Activated CD4-positive, alpha-beta T cell treated with anti-CD3 and anti-CD28 coated beads, Interleukin-2, amount 10 ng/mL, durations not matched to agents 7 days and 5 days (primary cell): ENCODE data around the gene PRRT4. TPM values are rescaled to one million over a fixed set of nuclear protein-coding genes. Genes with fewer than 3 reads are reported as not detected.
A peak's percentile ranks its signal among the peaks of the same experiment; 100 is the strongest.

Experiments
- CTCF ChIA-PET: fragments of 350-600 bp; sonication (Branson Sonifier 250); formaldehyde crosslinking; loops from one replicate; lab custom pipeline; 2021; ENCODE audit warnings: antibody characterized with exemption; lab: Charles Lee
- POLR2A ChIA-PET: fragments of 350-600 bp; sonication (Branson Sonifier 250); formaldehyde crosslinking; loops from one replicate; lab custom pipeline; 2021; ENCODE audit warnings: antibody characterized with exemption; lab: Charles Lee
- DNase-seq: peaks from one replicate; pipeline ENCODE4 v3.0.0-alpha.2; 2020
- H3K27ac Mint-ChIP-seq: one replicate; pipeline ENCODE4 v1.8.0; 2021; ENCODE audit warnings: mild to moderate bottlenecking, moderate library complexity, mixed read lengths
- H3K27me3 Mint-ChIP-seq: one replicate; pipeline ENCODE4 v1.8.0; 2021; ENCODE audit warnings: mixed read lengths
- H3K36me3 Mint-ChIP-seq: one replicate; pipeline ENCODE4 v1.8.0; 2021; ENCODE audit warnings: low read depth, mixed read lengths
- H3K4me1 Mint-ChIP-seq: one replicate; pipeline ENCODE4 v1.8.0; 2021; ENCODE audit warnings: mixed read lengths
- H3K4me3 Mint-ChIP-seq: one replicate; pipeline ENCODE4 v1.8.0; 2021; ENCODE audit warnings: mild to moderate bottlenecking, moderate library complexity, mixed read lengths
- H3K9me3 Mint-ChIP-seq: one replicate; pipeline ENCODE4 v1.8.0; 2021; ENCODE audit warnings: mixed read lengths
- total RNA-seq, 2 experiments: library from RNA; stranded (reverse); gene quantifications; one replicate each; pipeline ENCODE4 v1.2.3, GENCODE V29; 2021

The PRRT4 gene
- total RNA-seq, 2 experiments from 2014 or later = 0.21 to 0.25 TPM

DNA sequence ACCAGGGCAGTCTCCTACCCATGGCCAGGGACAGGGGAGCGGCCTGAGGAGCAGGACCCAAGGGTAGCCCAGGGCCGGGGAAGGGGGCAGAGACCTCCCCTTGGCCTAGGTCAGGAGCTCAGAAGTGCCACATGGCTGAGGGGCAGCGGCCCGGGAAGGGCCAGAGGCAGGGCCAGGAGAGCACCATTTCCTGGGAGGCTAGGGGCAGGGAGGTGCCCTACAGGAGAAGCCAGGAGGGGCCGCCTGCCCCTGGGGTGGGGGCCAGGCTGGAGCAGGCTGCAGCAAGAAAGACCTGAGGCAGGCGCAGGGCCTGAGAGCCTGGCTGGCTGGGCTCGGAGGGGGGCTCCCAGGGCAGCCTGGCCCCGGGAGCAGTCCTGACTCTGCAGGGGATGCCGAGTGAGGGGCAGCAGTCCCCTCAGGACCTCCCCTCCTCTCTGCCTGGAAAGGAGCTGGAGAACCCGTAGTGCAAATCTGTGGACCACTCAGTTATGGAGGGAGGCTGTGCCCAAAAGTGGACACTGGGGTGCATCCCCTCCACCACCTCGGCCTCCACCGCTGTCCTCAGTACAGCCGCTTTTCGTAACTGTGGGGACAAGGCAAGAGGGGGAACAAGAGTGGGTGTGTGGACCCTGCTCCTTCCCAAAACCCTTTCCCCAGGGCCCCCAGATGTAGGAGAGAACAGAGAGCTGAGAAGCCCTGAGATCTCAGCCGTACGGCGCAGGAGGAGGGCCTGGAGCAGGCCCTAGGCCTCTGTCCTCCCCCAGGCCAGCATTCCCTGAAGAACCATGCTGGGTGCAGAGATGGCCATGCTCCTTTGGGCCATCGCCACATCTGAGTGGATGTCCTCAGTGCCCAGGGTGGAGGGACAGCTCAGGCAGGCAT is 31.2 kb upstream of the PRRT4 start:
- H3K36me3 Mint-ChIP-seq = peaks cover 11% of the 10 kb centered on the region
- no peak overlapping the region for H3K4me3 Mint-ChIP-seq
- no peaks in the 10 kb centered on the region for H3K4me1 Mint-ChIP-seq
- ChIA-PET CTCF (interaction anchor here (0.7 kb wide), 1 partner anchor 46 kb away, joined by 3 read pairs; no protein-coding TSS in a partner anchor), POLR2A (no interaction called here)
- H3K9me3 Mint-ChIP-seq = no peaks in the 10 kb centered on the region
- DNase-seq = no peak
- H3K27me3 Mint-ChIP-seq = no peaks in the 10 kb centered on the region
- no peak overlapping the region for H3K27ac Mint-ChIP-seq

DNA sequence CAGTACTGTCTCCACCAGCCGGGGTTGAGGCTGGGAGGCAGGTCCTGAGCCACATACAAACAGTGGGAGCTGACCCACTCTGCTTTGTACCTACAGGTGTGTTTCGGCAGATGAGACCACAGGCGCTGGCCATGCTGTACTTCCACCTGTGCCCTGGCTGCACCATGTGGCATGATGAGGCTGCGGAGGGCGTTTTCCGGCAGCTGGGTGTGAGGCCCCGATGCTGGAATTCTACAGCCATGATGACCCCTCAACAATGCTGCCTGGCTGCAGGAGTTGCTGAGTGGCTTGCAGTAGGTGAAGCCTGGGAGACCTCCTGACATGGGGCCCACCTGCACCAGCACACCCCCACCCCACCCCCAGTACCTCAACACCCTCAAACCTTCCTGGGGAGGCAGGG is 30.3 kb upstream of the PRRT4 start:
- no peak for DNase-seq
- no peaks in the 10 kb centered on the region for H3K4me1 Mint-ChIP-seq
- H3K9me3 Mint-ChIP-seq = no peaks in the 10 kb centered on the region
- H3K27me3 Mint-ChIP-seq = no peaks in the 10 kb centered on the region
- ChIA-PET POLR2A (no interaction called here), CTCF (interaction anchor here (1.3 to 1.4 kb wide), 2 partner anchors 11 to 44 kb away, joined by 7 to 8 read pairs; no protein-coding TSS in a partner anchor)
- no peak overlapping the region for H3K4me3 Mint-ChIP-seq
- no peak overlapping the region for H3K27ac Mint-ChIP-seq
- peaks cover 3% of the 10 kb centered on the region for H3K36me3 Mint-ChIP-seq

- POLR2A ChIA-PET = no interaction called here
- no peak overlapping the region for H3K4me3 Mint-ChIP-seq
- H3K36me3 Mint-ChIP-seq = no peaks in the 10 kb centered on the region
- CTCF ChIA-PET = interaction anchor here (0.5 to 1.8 kb wide), 5 partner anchors 10 to 191 kb away, joined by 3 to 8 read pairs (median 5); no protein-coding TSS in a partner anchor
- H3K9me3 Mint-ChIP-seq = no peaks in the 10 kb centered on the region
- H3K27me3 Mint-ChIP-seq = no peaks in the 10 kb centered on the region
- no peak for DNase-seq
- H3K4me1 Mint-ChIP-seq = no peaks in the 10 kb centered on the region
- no peak overlapping the region for H3K27ac Mint-ChIP-seq
Measured at GRCh38 chr7:128390871-128391565, 29.5 kb upstream of the PRRT4 start.

GRCh38 chr7:128389618-128390329 is 28.3 kb upstream of the PRRT4 start:
- H3K4me3 Mint-ChIP-seq = no peak overlapping the region
- peak overlapping the region; percentile 9 for H3K27ac Mint-ChIP-seq
- no peaks in the 10 kb centered on the region for H3K36me3 Mint-ChIP-seq
- no peaks in the 10 kb centered on the region for H3K9me3 Mint-ChIP-seq
- peaks cover 2% of the 10 kb centered on the region for H3K4me1 Mint-ChIP-seq
- ChIA-PET CTCF (interaction anchor here (0.6 to 4.3 kb wide), 8 partner anchors 8 to 1779 kb away, joined by 3 to 34 read pairs (median 4); no protein-coding TSS in a partner anchor), POLR2A (no interaction called here)
- H3K27me3 Mint-ChIP-seq = no peaks in the 10 kb centered on the region
- no peak for DNase-seq

DNA sequence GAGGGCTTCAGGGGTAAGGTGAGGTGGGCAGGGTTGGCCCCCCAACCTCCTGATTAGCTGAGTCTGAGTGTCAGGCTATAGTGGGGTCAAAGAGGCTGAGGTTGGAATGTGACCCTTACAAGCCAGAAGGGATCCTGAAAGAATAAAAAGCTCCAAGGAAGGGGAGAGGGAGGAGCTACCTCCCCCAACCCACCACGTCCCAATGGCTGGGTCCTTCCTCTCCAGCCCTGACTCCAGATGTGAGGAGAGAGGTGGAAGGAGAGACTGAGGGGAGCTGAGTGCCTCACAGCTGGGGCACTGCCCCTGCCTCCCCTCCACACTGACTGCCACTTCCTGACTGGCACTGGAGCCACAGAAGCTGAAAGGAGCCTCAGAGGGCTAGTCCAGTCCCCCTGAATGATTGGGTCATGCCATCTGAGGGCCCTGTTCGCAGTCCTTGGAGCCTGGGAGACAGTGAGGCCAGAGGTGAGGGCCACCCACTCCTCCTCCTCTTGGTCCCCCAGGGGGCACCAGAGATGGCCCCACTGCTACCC is 27.7 kb upstream of the PRRT4 start:
- Mint-ChIP-seq H3K36me3 (no peaks in the 10 kb centered on the region), H3K4me3 (no peak overlapping the region), H3K9me3 (no peaks in the 10 kb centered on the region), H3K27ac (no peak overlapping the region), H3K4me1 (peaks cover 2% of the 10 kb centered on the region), H3K27me3 (no peaks in the 10 kb centered on the region)
- ChIA-PET CTCF (interaction anchor here (1.1 to 4.3 kb wide), 7 partner anchors 8 to 72 kb away, joined by 3 to 34 read pairs (median 5); partner anchors contain the start of gene RBM28), POLR2A (no interaction called here)
- no peak for DNase-seq

GRCh38 chr7:128388145-128388485 is 26.6 kb upstream of the PRRT4 start:
- H3K4me3 Mint-ChIP-seq = no peak overlapping the region
- no peaks in the 10 kb centered on the region for H3K9me3 Mint-ChIP-seq
- no peak overlapping the region for H3K27ac Mint-ChIP-seq
- ChIA-PET CTCF (interaction anchor here (0.6 to 4.3 kb wide), 14 partner anchors 7 to 253 kb away, joined by 3 to 34 read pairs (median 4); partner anchors contain the start of gene RBM28), POLR2A (no interaction called here)
- H3K36me3 Mint-ChIP-seq = no peaks in the 10 kb centered on the region
- H3K4me1 Mint-ChIP-seq = peaks cover 2% of the 10 kb centered on the region
- DNase-seq = no peak
- H3K27me3 Mint-ChIP-seq = no peaks in the 10 kb centered on the region

GRCh38 chr7:128387216-128388144 is 26.0 kb upstream of the PRRT4 start:
- ChIA-PET CTCF (interaction anchor here (0.6 to 4.3 kb wide), 15 partner anchors 9 to 252 kb away, joined by 3 to 34 read pairs (median 4); partner anchors contain the start of gene RBM28), POLR2A (no interaction called here)
- Mint-ChIP-seq H3K27me3 (no peaks in the 10 kb centered on the region), H3K4me1 (peaks cover 2% of the 10 kb centered on the region), H3K9me3 (no peaks in the 10 kb centered on the region), H3K27ac (no peak overlapping the region), H3K4me3 (no peak overlapping the region), H3K36me3 (no peaks in the 10 kb centered on the region)
- DNase-seq = peak; percentile 71

DNA sequence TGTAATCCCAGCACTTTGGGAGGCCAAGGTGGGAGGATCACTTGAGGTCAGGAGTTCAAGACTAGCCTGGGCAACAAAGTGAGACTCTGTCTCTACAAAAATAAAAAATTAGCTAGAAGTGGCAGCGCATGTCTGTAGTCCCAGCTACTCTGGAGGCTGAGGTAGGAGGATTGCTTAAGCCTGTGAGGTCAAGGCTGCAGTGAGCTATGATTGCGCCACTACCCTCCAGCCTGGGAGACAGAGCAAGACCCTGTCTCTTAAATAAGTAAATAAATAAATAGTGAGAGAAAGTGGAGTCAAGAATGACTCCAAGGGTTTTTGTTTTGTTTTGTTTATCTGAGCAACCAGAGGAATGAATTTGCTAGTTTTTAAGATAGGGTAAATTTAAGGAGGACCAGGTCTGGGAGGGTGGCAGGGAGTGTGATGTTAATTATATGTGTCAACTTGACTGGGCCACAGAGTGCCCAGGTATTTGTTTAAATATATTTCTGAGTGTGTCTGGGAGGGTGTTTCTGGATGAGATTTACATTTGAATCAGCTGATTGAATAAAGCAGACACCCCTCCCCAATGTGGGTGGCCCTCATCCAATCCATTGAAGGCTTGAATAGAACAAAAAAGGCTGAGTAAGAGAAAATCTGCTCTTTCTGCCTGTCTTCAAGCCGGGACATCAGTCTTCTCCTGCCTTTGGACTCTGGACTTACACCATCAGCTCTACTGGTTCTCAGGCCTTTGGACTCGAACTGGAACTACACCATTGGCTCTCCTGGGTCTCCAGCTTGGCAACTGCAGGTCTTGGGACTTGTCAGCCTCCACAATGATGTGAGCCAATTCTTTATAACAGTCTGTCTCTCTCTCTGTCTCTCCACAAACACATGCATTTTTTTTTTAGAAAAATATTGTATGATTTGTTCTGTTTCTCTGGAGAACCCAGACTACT is 24.8 kb upstream of the PRRT4 start:
- CTCF ChIA-PET = interaction anchor here (0.8 to 4.3 kb wide), 9 partner anchors 9 to 64 kb away, joined by 3 to 34 read pairs (median 6); no protein-coding TSS in a partner anchor
- Mint-ChIP-seq H3K4me1 (peaks cover 4% of the 10 kb centered on the region), H3K27me3 (no peaks in the 10 kb centered on the region), H3K36me3 (no peaks in the 10 kb centered on the region), H3K9me3 (no peaks in the 10 kb centered on the region), H3K27ac (no peak overlapping the region), H3K4me3 (no peak overlapping the region)
- POLR2A ChIA-PET = no interaction called here
- no peak for DNase-seq

- POLR2A ChIA-PET = no interaction called here
- Mint-ChIP-seq H3K9me3 (no peaks in the 10 kb centered on the region), H3K4me3 (no peak overlapping the region), H3K27me3 (no peaks in the 10 kb centered on the region), H3K4me1 (peaks cover 7% of the 10 kb centered on the region), H3K27ac (no peak overlapping the region), H3K36me3 (no peaks in the 10 kb centered on the region)
- DNase-seq = no peak
- CTCF ChIA-PET = interaction anchor here (0.7 to 1.3 kb wide), 3 partner anchors 28 to 43 kb away, joined by 3 to 4 read pairs (median 4); no protein-coding TSS in a partner anchor
Measured at GRCh38 chr7:128384726-128385125, 23.2 kb upstream of the PRRT4 start.

- DNase-seq = no peak
- H3K36me3 Mint-ChIP-seq = no peaks in the 10 kb centered on the region
- H3K27me3 Mint-ChIP-seq = peaks cover under 1% of the 10 kb centered on the region
- no peak overlapping the region for H3K4me3 Mint-ChIP-seq
- H3K4me1 Mint-ChIP-seq = peaks cover 7% of the 10 kb centered on the region
- H3K9me3 Mint-ChIP-seq = no peaks in the 10 kb centered on the region
- CTCF ChIA-PET = interaction anchor here (0.9 to 2.2 kb wide), 4 partner anchors 28 to 72 kb away, joined by 3 to 6 read pairs (median 4); partner anchors contain the start of gene HILPDA
- no peak overlapping the region for H3K27ac Mint-ChIP-seq
- POLR2A ChIA-PET = interaction anchor here (0.6 kb wide), 1 partner anchor 17 kb away, joined by 3 read pairs; no protein-coding TSS in a partner anchor
Measured at GRCh38 chr7:128383776-128384175, 22.3 kb upstream of the PRRT4 start.
